SK-N-MC (cell line): ENCODE results near the gene RRBP1.

Source experiments
- DNase-seq: peaks from one replicate; pipeline ENCODE4 v3.0.0-alpha.2; 2011; ENCODE audit warnings: low read depth, low spot score
- H3K27ac ChIP-seq: fragments of 200-600 bp; sonication (generic); 2 replicates; pipeline ENCODE4 v1.5.1; 2016; ENCODE audit warnings: mixed run types
- H3K36me3 ChIP-seq: fragments of 200-600 bp; sonication (generic); 2 replicates; pipeline ENCODE4 v1.6.1; 2017; ENCODE audit warnings: antibody characterized with exemption, low read length, mixed read lengths; ENCODE audit not compliant: insufficient read depth
- H3K4me3 ChIP-seq: fragments of 200-600 bp; sonication (generic); 2 replicates; pipeline ENCODE4 v1.5.1; 2016
- H3K9ac ChIP-seq: fragments of 200-600 bp; sonication (generic); 2 replicates; pipeline ENCODE4 v1.8.0; 2017; ENCODE audit warnings: mixed run types, mixed read lengths; ENCODE audit not compliant: insufficient read length
- H3K9me3 ChIP-seq: fragments of 200-600 bp; sonication (generic); 2 replicates; pipeline ENCODE4 v1.6.1; 2017; ENCODE audit warnings: low read depth, mild to moderate bottlenecking, antibody characterized with exemption, low read length, moderate library complexity, mixed read lengths
- EZH2 ChIP-seq: fragments of 200-600 bp; sonication (generic); IDR thresholded peaks from one replicate; pipeline ENCODE4 v1.6.1; 2017; ENCODE audit warnings: antibody characterized with exemption
- FOXP2 ChIP-seq: optimal IDR thresholded peaks from 2 replicates; pipeline ENCODE3; 2011; ENCODE audit warnings: mild to moderate bottlenecking, moderate library complexity; ENCODE audit not compliant: insufficient read depth; ENCODE audit errors: extremely low read length, control extremely low read depth
- POLR2AphosphoS5 ChIP-seq: IDR thresholded peaks from 2 replicates; pipeline ENCODE4 v1.6.1; 2012; ENCODE audit warnings: mild to moderate bottlenecking, low read depth, low read length, borderline replicate concordance

Gene RRBP1

DNA sequence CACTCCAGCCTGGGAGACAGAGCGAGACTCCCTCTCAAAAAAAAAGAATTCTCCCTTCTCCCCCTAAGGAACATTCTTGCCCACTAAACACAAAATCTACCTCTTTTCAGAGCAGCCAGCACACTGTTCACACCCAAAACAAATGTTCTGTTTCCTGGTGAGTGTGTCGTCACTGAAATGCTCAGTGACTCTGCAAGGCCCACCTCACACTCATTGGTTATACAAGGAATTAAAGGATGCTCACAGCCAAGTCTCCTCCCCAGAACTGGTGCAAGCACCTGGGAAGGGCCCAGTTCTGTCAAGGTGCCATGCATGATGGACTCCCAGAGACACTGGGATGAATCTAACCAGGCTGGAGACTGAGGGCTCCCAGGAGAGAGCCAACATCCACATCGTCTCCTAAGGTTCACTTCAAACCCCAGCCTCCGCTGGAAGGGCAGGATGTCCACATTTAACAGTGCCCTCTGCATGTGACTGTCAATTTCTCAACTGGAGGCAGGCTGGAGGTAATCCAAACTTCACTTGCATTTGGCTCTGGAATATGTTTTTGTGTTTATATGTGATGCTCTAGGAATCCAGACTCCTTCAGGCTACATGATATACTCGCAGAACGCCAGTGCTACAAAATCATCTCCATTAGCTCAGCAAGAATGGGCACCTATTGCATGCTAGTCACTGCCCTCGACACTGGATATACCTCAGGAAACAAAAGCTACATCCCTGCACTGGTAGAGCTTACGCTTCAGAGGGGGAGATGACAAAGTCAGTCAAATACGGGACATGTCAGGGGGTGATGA lies 7.1 kb downstream of the RRBP1 start:
- TF ChIP-seq POLR2AphosphoS5 (no peak), FOXP2 (no peak), EZH2 (no peak)
- no peak for DNase-seq
- Histone ChIP-seq H3K36me3 (no peaks in the 10 kb centered on the region; the same call in 1 of the 2 replicates), H3K27ac (no peak overlapping the region), H3K4me3 (no peak overlapping the region), H3K9me3 (no peaks in the 10 kb centered on the region), H3K9ac (no peak overlapping the region)

DNA sequence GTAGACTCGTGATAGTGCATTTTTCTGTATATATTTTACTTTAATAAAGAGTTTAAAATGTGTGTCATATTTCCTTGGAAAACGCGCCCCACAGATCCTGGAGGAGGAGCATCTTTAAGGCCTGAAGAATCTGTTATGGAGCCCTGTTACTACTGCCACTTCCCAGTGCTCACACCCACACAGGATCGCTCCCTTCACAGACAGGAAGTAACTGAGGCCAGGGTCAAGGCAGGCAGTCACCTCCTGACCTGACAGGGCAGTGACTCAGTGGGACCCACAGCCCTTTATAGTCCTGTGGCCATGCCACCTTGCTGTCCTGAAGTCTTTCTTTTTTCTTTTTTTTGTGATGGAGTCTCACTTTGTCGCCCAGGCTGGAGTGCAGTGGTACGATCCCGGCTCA lies 9.0 kb downstream of the RRBP1 start:
- Histone ChIP-seq H3K27ac (no peak overlapping the region), H3K9me3 (no peaks in the 10 kb centered on the region), H3K36me3 (no peaks in the 10 kb centered on the region; the same call in 1 of the 2 replicates), H3K4me3 (no peak overlapping the region), H3K9ac (no peak overlapping the region)
- TF ChIP-seq EZH2 (no peak), FOXP2 (no peak), POLR2AphosphoS5 (no peak)
- no peak for DNase-seq

DNA sequence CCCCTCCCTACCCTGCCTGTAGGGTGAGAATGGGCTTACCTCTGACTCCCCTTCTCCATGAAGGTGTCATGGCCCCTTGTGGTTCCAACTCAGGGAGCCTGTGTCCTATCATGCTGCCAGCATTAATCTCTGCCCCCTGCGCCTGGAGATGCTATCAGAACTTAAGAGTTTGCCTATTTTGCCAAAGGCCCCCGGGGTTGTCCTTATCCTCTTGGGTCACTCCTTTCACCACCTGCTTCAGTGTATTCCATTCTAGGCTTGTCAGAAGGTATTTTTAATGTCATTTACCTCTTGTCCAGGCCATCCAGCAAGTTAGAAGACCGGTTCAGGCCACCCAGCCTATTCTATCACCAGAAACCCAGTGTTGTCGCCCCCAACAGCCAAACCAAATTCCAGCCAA lies 10.5 kb downstream of the RRBP1 start:
- TF ChIP-seq FOXP2 (no peak), POLR2AphosphoS5 (no peak), EZH2 (no peak)
- Histone ChIP-seq H3K9me3 (no peaks in the 10 kb centered on the region), H3K9ac (no peak overlapping the region), H3K36me3 (no peaks in the 10 kb centered on the region), H3K27ac (no peak overlapping the region), H3K4me3 (no peak overlapping the region)
- DNase-seq = no peak

DNA sequence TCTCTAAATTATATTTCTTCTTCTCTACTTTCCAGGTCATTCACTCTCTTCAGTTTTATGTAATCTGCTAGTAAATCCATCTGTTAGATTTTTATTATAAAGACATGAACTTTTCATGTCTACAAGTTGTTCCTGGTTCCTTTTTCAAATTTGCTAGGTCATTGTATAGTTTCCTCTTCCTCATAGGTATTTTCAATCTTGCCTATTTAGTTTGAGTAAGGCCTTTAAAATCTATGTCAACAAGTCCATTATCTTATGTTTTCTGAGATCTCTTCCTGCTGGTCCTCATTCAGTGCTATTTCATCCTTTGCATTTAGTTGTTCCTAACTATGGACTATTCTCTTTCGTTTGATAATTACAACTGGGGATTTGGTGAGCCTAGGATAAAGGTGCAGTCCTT lies 11.0 kb downstream of the RRBP1 start:
- Histone ChIP-seq H3K27ac (no peak overlapping the region), H3K9me3 (no peaks in the 10 kb centered on the region), H3K4me3 (no peak overlapping the region), H3K36me3 (no peaks in the 10 kb centered on the region), H3K9ac (no peak overlapping the region)
- no peak for TF ChIP-seq POLR2AphosphoS5
- TF ChIP-seq FOXP2 = no peak
- no peak for TF ChIP-seq EZH2
- DNase-seq = no peak

DNA sequence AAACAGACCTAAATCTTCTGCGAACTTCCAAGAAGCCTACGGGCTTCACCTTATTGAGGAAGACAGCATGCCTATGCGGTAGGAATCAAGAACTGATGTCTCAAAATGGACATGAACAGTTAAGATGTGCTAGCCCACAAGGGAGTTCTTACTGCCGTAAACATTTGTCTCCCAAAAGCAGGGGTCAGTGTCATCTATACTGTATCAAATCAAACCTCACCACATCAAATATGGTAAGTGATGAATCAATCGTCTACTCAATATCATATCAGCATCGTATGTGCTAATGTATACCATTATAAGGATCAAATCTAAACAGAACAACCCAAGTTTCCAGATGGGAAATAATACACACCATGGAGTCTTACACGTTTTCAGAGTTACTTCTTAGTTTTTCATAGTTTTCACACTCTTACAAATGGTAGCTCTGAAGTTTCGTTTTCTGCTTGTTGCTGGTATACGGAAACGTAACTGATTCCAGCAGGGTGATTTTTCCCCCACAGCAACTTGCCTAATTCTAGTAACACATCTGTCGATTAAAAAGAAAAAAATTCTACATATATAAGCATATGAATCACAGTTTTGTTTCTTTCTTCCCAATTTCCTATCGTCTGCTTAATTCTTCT lies 12.6 kb downstream of the RRBP1 start:
- no peak overlapping the region for H3K27ac ChIP-seq
- no peak overlapping the region for H3K9ac ChIP-seq
- no peak overlapping the region for H3K4me3 ChIP-seq
- no peaks in the 10 kb centered on the region for H3K9me3 ChIP-seq
- DNase-seq = no peak
- no peaks in the 10 kb centered on the region for H3K36me3 ChIP-seq
- no peak for TF ChIP-seq POLR2AphosphoS5
- TF ChIP-seq EZH2 = no peak
- TF ChIP-seq FOXP2 = no peak

DNA sequence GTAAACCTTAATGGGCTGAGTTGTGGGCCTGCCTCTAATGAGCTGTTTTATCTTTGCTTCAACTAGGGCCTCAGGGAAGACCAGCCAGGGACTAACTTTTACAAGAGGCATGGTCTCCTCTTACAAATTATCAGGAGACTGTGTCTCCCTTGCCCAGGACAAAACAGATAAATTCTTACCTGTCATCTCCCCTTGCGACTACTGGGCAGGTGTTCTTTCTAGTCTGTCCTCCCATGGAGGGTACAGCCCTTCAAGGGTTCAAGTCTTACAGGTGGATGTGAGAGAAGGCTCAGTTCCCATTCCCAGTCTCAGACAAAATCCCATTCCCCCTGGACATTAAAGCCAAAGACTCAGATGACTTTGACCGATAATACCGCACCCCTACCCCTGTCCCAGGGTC lies 13.6 kb downstream of the RRBP1 start:
- no peak for TF ChIP-seq POLR2AphosphoS5
- no peak for TF ChIP-seq FOXP2
- TF ChIP-seq EZH2 = no peak
- no peak overlapping the region for H3K27ac ChIP-seq
- H3K9ac ChIP-seq = no peak overlapping the region
- H3K36me3 ChIP-seq = no peaks in the 10 kb centered on the region
- H3K4me3 ChIP-seq = no peak overlapping the region
- DNase-seq = no peak
- H3K9me3 ChIP-seq = no peaks in the 10 kb centered on the region

DNA sequence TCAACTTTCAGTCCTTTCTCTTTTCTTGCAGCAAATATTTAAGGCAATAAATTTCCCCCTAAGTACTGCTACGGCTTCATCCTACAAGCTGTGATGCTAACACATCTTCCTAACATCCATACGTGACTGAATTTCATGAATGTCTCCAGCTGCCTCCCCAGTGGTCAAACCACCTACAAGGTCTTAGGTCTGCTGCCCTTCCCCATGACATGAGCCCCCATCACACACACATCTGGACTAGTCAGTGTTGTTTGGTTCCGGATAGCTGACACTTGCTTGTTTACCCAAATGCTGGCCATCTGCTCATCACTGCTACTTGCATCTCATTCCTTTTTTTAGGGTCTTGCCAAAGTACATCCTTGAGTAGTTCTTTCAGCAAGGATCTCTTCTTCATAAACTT lies 14.6 kb downstream of the RRBP1 start:
- Histone ChIP-seq H3K36me3 (no peaks in the 10 kb centered on the region), H3K4me3 (no peak overlapping the region), H3K27ac (no peak overlapping the region)

DNA sequence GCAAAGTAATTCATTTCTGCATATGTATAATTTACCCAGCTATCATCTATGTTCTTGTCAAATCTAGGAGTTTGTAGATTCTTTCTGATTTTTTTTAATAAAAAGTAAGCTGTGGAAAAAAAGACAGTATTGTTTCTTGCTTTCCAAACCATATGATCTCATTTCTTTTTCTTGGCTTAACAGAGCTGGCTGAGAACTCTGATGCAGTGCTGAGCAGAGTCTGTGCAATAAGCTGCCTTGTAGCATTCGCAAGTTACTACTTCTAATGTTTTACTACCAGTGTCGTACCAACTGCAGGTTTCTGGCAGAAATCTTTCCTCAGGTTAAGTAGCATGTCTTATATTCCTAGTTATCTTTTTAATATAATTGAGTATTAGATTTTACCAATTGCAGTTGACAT lies 15.6 kb downstream of the RRBP1 start:
- no peak for TF ChIP-seq EZH2
- DNase-seq = no peak
- no peaks in the 10 kb centered on the region for H3K9me3 ChIP-seq
- H3K9ac ChIP-seq = no peak overlapping the region
- H3K4me3 ChIP-seq = peak overlapping the region; percentile 38; the same call in 1 of the 2 replicates
- H3K27ac ChIP-seq = peak overlapping the region; percentile 39; the same call in 1 of the 2 replicates
- H3K36me3 ChIP-seq = no peaks in the 10 kb centered on the region

More for the DNA sequence above, 14.6 kb downstream of the RRBP1 start:
- TF ChIP-seq EZH2 (no peak), POLR2AphosphoS5 (no peak), FOXP2 (no peak)
- Histone ChIP-seq H3K9ac (no peak overlapping the region), H3K9me3 (no peaks in the 10 kb centered on the region)
- DNase-seq = no peak
